Vagina (tissue), 2 donors: Measurements from ENCODE around the gene PRPF19.

Experiments used
- POLR2A ChIP-seq, 2 donors: fragments of 450-650 bp; IDR thresholded peaks; one replicate each; pipeline ENCODE4 v1.6.1; 2017; ENCODE audit warnings: antibody characterized with exemption in 2 of 2, mild to moderate bottlenecking in 2 of 2, moderate library complexity in 2 of 2
- POLR2AphosphoS5 ChIP-seq, 2 donors: sonication (generic); formaldehyde crosslinking; IDR thresholded peaks; one replicate each; pipeline ENCODE4 v1.9.0; 2017; ENCODE audit warnings: antibody characterized with exemption in 2 of 2, mild to moderate bottlenecking in 2 of 2, low read depth in 1 of 2; ENCODE audit not compliant: insufficient read depth in 1 of 2
- TF ChIP-seq, protein P1 (sequence below), 3 experiments: fragments of 450-650 bp in 2 of 3; fragments of 200-600 bp in 1 of 3; sonication (generic) in 1 of 3; IDR thresholded peaks; one replicate each; pipeline ENCODE4 v1.5.1; 2017 to 2019; ENCODE audit warnings: antibody characterized with exemption in 3 of 3, mild to moderate bottlenecking in 2 of 3, moderate library complexity in 2 of 3

- TF ChIP-seq, protein P1, sequence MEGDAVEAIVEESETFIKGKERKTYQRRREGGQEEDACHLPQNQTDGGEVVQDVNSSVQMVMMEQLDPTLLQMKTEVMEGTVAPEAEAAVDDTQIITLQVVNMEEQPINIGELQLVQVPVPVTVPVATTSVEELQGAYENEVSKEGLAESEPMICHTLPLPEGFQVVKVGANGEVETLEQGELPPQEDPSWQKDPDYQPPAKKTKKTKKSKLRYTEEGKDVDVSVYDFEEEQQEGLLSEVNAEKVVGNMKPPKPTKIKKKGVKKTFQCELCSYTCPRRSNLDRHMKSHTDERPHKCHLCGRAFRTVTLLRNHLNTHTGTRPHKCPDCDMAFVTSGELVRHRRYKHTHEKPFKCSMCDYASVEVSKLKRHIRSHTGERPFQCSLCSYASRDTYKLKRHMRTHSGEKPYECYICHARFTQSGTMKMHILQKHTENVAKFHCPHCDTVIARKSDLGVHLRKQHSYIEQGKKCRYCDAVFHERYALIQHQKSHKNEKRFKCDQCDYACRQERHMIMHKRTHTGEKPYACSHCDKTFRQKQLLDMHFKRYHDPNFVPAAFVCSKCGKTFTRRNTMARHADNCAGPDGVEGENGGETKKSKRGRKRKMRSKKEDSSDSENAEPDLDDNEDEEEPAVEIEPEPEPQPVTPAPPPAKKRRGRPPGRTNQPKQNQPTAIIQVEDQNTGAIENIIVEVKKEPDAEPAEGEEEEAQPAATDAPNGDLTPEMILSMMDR (IDR thresholded peaks at IDR 0.05) = no peak
- TF ChIP-seq POLR2A (IDR thresholded peaks at IDR 0.05) (no peak), POLR2AphosphoS5 (IDR thresholded peaks at IDR 0.05; ENCODE audit: insufficient read depth in 1 of 2, low read depth in 1 of 2) (no peak)
Observed at GRCh38 chr11:60910711-60911380, 4.5 kb upstream of the PRPF19 start.
